Kidney epithelial cell (primary cell): ENCODE data around the gene GRB10. TPM values are rescaled to one million over a fixed set of nuclear protein-coding genes. Genes with fewer than 3 reads are reported as not detected.
A peak's percentile ranks its signal among the peaks of the same experiment; 100 is the strongest.

ENCODE experiments used
- DNase-seq: peaks from one replicate; pipeline ENCODE4 v3.0.0-alpha.2; 2010; ENCODE audit warnings: low read depth
- H3K27me3 ChIP-seq: 2 replicates; pipeline ENCODE4 v1.6.0; 2011; ENCODE audit warnings: low read length; ENCODE audit not compliant: control insufficient read depth, insufficient read depth
- H3K36me3 ChIP-seq: 2 replicates; pipeline ENCODE4 v1.5.1; 2011; ENCODE audit warnings: low read length; ENCODE audit not compliant: control insufficient read depth, insufficient read depth
- H3K4me3 ChIP-seq: 2 replicates; pipeline ENCODE4 v1.5.1; 2011; ENCODE audit warnings: low read depth, mild to moderate bottlenecking, control low read depth, low read length
- CTCF ChIP-seq: IDR thresholded peaks from 2 replicates; pipeline ENCODE4 v1.5.1; 2011; ENCODE audit warnings: mild to moderate bottlenecking, moderate library complexity, low read length, control low read depth, inconsistent platforms; ENCODE audit not compliant: insufficient read depth, poor library complexity, severe bottlenecking
- total RNA-seq: library from RNA; depleted of rRNA; stranded (reverse); fragments of >200 nt; gene quantifications from 2 replicates; pipeline ENCODE4 v1.2.3, GENCODE V29; 2015

GRB10 gene
- total RNA-seq: 86.3 and 90.6 TPM in 2 replicates

DNA sequence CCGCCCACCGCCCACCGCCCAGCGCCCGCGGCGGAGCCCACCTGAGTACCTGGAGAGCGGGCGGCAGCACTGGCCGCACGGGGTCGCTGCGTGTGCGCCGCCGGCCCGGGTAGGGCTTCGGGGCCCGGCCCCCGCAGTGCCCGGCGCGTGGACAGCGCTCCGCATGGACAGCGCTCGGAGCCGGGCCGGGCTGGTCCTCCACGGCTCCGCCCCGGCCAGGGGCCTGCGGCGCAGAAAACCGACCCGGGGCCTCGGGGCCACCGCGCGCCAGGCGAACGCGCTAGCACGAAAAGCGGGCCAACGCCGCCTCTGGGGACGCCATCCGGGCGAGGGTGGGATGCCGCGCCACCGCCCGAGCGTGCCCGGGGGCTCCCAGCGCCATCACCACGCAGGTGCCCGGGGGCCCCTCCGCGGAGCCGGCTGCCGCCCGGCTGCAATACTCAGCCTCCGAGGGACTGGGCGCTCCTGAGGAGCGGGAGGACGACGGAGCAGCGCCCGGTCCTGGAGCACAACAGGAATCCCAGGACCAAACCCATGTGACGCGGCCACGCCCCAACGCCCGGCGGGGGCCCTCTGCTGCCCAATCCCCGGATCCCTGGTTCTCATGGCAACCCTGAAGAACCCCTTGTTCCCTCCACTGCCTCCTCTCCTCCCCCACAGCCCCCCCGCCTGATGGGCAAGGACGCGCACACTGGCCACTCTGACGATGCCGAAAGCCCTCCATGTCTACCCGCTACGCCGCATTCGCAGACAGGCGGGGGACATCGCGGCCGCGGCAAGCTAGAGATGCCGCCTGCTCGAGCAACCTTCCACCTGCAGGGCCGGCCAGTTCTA lies at the start of gene GRB10:
Gene GRB10, minus strand, starts transcription at position 522 of the 834 bp plus-strand sequence. CDS start 50,574 bp downstream, outside the sequence.
- no peaks in the 10 kb centered on the region for H3K27me3 ChIP-seq
- H3K36me3 ChIP-seq: no peaks in the 10 kb centered on the region
- H3K4me3 ChIP-seq: peak within 1 kb of the TSS; percentile 34
- no peak for DNase-seq
- no peak for TF ChIP-seq CTCF

DNA sequence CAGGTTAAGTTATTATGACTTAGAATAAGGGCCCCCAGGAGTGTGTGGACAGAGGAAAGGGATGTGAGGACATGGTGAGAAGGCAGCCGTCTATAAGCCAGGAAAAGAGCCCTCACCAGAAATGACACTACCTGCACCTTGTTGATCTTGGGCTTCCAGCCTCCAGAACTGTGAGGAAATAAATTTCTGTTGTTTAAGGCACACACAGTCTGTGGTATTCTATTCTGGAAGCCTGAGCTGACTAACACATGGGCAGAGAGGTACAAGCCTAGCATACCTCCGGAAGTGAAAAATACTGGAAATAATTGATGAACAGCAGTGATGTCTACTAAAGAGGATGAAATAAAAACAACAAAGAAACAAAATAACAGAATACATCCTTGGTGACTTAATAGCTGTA lies 46.1 kb upstream of the GRB10 start:
- Histone ChIP-seq H3K36me3 (no peaks in the 10 kb centered on the region), H3K4me3 (no peak overlapping the region), H3K27me3 (no peaks in the 10 kb centered on the region)
- no peak for TF ChIP-seq CTCF
- DNase-seq: no peak

DNA sequence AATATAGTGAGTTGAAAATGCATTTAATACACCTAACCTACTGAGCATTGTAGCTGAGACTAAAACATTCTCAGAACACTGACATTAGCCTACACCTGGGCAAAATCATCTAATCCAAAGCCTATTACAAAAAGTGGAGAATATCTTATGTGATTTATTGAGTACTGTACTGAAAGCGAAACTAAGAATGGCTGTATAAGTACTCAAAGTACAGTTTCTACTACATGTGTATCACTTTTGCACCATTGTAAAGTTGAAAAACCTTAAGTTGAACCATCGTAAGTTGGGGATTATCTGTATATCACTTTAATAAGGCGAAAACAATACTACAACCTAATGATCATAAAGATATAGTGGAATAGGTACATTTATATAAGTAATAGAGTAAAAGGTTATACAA lies 45.4 kb upstream of the GRB10 start:
- TF ChIP-seq CTCF: no peak
- H3K4me3 ChIP-seq: no peak overlapping the region
- no peaks in the 10 kb centered on the region for H3K27me3 ChIP-seq
- H3K36me3 ChIP-seq: no peaks in the 10 kb centered on the region
- no peak for DNase-seq

DNA sequence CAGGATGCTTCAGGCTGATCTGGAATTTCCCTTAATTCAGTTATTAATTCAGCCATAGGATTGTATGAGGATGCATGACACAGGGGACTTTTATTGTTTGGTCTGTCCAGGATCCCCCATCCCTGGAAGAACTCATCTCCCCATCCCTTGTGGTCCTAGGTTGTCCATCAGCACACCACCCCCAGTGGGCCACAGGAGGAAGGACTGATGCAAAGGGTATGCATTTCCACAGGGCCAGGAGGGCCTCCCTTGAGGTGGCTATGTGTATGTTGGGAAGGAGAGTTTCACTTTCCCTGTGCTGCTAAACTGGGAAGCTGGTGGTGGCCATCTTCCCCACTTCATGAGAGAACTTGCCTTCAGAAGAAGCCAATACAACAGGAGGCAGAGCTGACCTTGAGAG lies 44.6 kb upstream of the GRB10 start:
- no peak for DNase-seq
- Histone ChIP-seq H3K36me3 (no peaks in the 10 kb centered on the region), H3K4me3 (no peak overlapping the region), H3K27me3 (no peaks in the 10 kb centered on the region)
- no peak for TF ChIP-seq CTCF

- TF ChIP-seq CTCF: no peak
- H3K27me3 ChIP-seq: no peaks in the 10 kb centered on the region
- peak; percentile 89 for DNase-seq
- H3K36me3 ChIP-seq: no peaks in the 10 kb centered on the region
- H3K4me3 ChIP-seq: no peak overlapping the region
These were observed 43.9 kb upstream of the GRB10 start for GRCh38 chr7:50826371-50827172.

DNA sequence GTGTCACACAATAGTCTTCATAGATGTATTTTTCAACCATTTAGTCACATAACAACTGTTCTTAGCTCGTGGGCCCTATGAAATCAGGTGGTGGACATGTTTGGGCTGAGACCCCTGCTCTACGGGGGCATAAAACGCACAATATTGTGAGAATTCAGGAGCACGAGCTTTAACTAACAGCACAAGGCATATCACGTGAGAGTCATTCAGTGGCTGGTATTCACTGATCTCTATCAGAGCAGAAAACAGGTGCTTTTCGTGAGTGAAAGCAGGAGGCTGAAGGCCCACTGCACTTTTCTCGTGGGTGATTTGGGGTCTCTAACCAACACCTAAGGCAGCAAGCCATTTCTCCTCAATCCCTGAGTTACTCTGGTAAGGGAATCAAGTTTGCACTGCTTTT lies 42.8 kb upstream of the GRB10 start:
- no peak for TF ChIP-seq CTCF
- H3K36me3 ChIP-seq: no peaks in the 10 kb centered on the region
- no peak overlapping the region for H3K4me3 ChIP-seq
- H3K27me3 ChIP-seq: no peaks in the 10 kb centered on the region
- DNase-seq: no peak
